Astrocyte (in vitro differentiated cells and primary cell): ENCODE data around the gene MRPL10. TPM values are rescaled to one million over a fixed set of nuclear protein-coding genes. Genes with fewer than 3 reads are reported as not detected.

Source experiments
- DNase-seq: peaks from one replicate; pipeline ENCODE4 v3.0.0-alpha.2; 2010; ENCODE audit warnings: low read depth
- FAIRE-seq: peaks from 2 replicates; lab custom pipeline; 2011; peaks lifted over from hg19 to GRCh38; lab: Jason Lieb, UNC
- H2AFZ ChIP-seq: 2 replicates; pipeline ENCODE4 v1.6.0; 2012; ENCODE audit warnings: low read depth, low read length, inconsistent platforms
- H3K27ac ChIP-seq: 2 replicates; pipeline ENCODE4 v1.5.1; 2011; ENCODE audit warnings: low read depth, low read length, inconsistent platforms
- H3K27me3 ChIP-seq: 2 replicates; pipeline ENCODE4 v1.6.0; 2011; ENCODE audit warnings: low read length, inconsistent platforms; ENCODE audit not compliant: insufficient read depth
- H3K36me3 ChIP-seq: 2 replicates; pipeline ENCODE4 v1.5.1; 2011; ENCODE audit warnings: low read length, inconsistent platforms; ENCODE audit not compliant: insufficient read depth
- H3K4me1 ChIP-seq: 2 replicates; pipeline ENCODE4 v1.5.1; 2011; ENCODE audit warnings: low read length, inconsistent platforms; ENCODE audit not compliant: insufficient read depth
- H3K4me2 ChIP-seq: 2 replicates; pipeline ENCODE4 v1.6.0; 2012; ENCODE audit warnings: low read length, inconsistent platforms
- H3K4me3 ChIP-seq: 2 replicates; pipeline ENCODE4 v1.5.1; 2011; ENCODE audit warnings: low read depth, mild to moderate bottlenecking, low read length, inconsistent platforms; ENCODE audit not compliant: insufficient read depth
- H3K79me2 ChIP-seq: 2 replicates; pipeline ENCODE4 v1.6.0; 2012; ENCODE audit warnings: mild to moderate bottlenecking, low read length, inconsistent platforms; ENCODE audit not compliant: insufficient read depth
- H3K9ac ChIP-seq: 2 replicates; pipeline ENCODE4 v1.6.0; 2012; ENCODE audit warnings: mild to moderate bottlenecking, low read length, inconsistent platforms
- H3K9me3 ChIP-seq: 2 replicates; pipeline ENCODE4 v1.5.1; 2012; ENCODE audit warnings: low read depth, mild to moderate bottlenecking, low read length, inconsistent platforms; ENCODE audit not compliant: insufficient read depth
- H4K20me1 ChIP-seq: 2 replicates; pipeline ENCODE4 v1.6.0; 2012; ENCODE audit warnings: low read length, inconsistent platforms; ENCODE audit not compliant: insufficient read depth
- H3K27ac Mint-ChIP-seq: one replicate; pipeline ENCODE4 v1.8.0; 2021; ENCODE audit warnings: mild to moderate bottlenecking, mixed read lengths; ENCODE audit not compliant: unreplicated experiment
- H3K27me3 Mint-ChIP-seq: one replicate; pipeline ENCODE4 v1.8.0; 2021; ENCODE audit warnings: low read depth, mixed read lengths; ENCODE audit not compliant: unreplicated experiment
- H3K36me3 Mint-ChIP-seq: one replicate; pipeline ENCODE4 v1.8.0; 2021; ENCODE audit warnings: low read depth, mixed read lengths; ENCODE audit not compliant: unreplicated experiment
- H3K4me1 Mint-ChIP-seq: one replicate; pipeline ENCODE4 v1.8.0; 2021; ENCODE audit warnings: low read depth, mixed read lengths; ENCODE audit not compliant: unreplicated experiment
- H3K4me3 Mint-ChIP-seq: one replicate; pipeline ENCODE4 v1.8.0; 2021; ENCODE audit warnings: mild to moderate bottlenecking, moderate library complexity, mixed read lengths; ENCODE audit not compliant: unreplicated experiment
- H3K9me3 Mint-ChIP-seq: one replicate; pipeline ENCODE4 v1.8.0; 2021; ENCODE audit warnings: mild to moderate bottlenecking, mixed read lengths; ENCODE audit not compliant: unreplicated experiment
- CTCF ChIP-seq: IDR thresholded peaks from 2 replicates; pipeline ENCODE4 v1.5.1; 2011; ENCODE audit warnings: low read depth, mild to moderate bottlenecking, inconsistent platforms, low read length, moderate library complexity; ENCODE audit not compliant: insufficient read depth
- EZH2 ChIP-seq: IDR thresholded peaks from 2 replicates; pipeline ENCODE4 v1.6.1; 2012; ENCODE audit warnings: mild to moderate bottlenecking, low read length, inconsistent platforms; ENCODE audit not compliant: insufficient read depth
- total RNA-seq: library from RNA; stranded (reverse); gene quantifications from 2 replicates; pipeline ENCODE4 v1.2.1, GENCODE V29; 2021

The MRPL10 gene
- total RNA-seq, 1 donor from 2014 or later = 33.2 TPM

- no peak for DNase-seq
- no peak overlapping the region for H3K4me2 ChIP-seq
- H3K4me1 Mint-ChIP-seq = peaks cover 21% of the 10 kb centered on the region
- H3K27ac Mint-ChIP-seq = no peak overlapping the region
- no peak overlapping the region for H3K9ac ChIP-seq
- H3K27ac ChIP-seq = no peak overlapping the region
- no peak for TF ChIP-seq EZH2
- no peak for TF ChIP-seq CTCF
- H3K4me1 ChIP-seq = peaks cover 18% of the 10 kb centered on the region
- H4K20me1 ChIP-seq = no peaks in the 10 kb centered on the region
- H3K27me3 Mint-ChIP-seq = peaks cover 14% of the 10 kb centered on the region
- no peak overlapping the region for H2AFZ ChIP-seq
- H3K4me3 Mint-ChIP-seq = no peak overlapping the region
- peaks cover 20% of the 10 kb centered on the region for H3K27me3 ChIP-seq
- no peak overlapping the region for H3K4me3 ChIP-seq
- no peaks in the 10 kb centered on the region for H3K9me3 Mint-ChIP-seq
- no peaks in the 10 kb centered on the region for H3K36me3 ChIP-seq
- H3K79me2 ChIP-seq = no peaks in the 10 kb centered on the region
- no peak for FAIRE-seq
- no peaks in the 10 kb centered on the region for H3K9me3 ChIP-seq
- no peaks in the 10 kb centered on the region for H3K36me3 Mint-ChIP-seq
These were observed 46.2 kb upstream of the MRPL10 start for GRCh38 chr17:47877368-47878034.

GRCh38 chr17:47875011-47875985 lies 44.0 kb upstream of the MRPL10 start:
- H3K4me1 ChIP-seq = peaks cover 19% of the 10 kb centered on the region
- no peaks in the 10 kb centered on the region for H3K79me2 ChIP-seq
- no peaks in the 10 kb centered on the region for H3K9me3 Mint-ChIP-seq
- H3K4me2 ChIP-seq = no peak overlapping the region
- no peaks in the 10 kb centered on the region for H3K9me3 ChIP-seq
- H3K36me3 ChIP-seq = no peaks in the 10 kb centered on the region
- peaks cover 40% of the 10 kb centered on the region for H3K27me3 ChIP-seq
- FAIRE-seq = no peak
- no peak overlapping the region for H3K9ac ChIP-seq
- peaks cover 22% of the 10 kb centered on the region for H3K27me3 Mint-ChIP-seq
- H4K20me1 ChIP-seq = no peaks in the 10 kb centered on the region
- no peak overlapping the region for H2AFZ ChIP-seq
- peak overlapping the region; percentile 3 for H3K27ac Mint-ChIP-seq
- peaks cover 2% of the 10 kb centered on the region for H3K36me3 Mint-ChIP-seq
- peaks cover 27% of the 10 kb centered on the region for H3K4me1 Mint-ChIP-seq
- no peak overlapping the region for H3K4me3 ChIP-seq
- TF ChIP-seq CTCF = no peak
- TF ChIP-seq EZH2 = no peak
- no peak overlapping the region for H3K4me3 Mint-ChIP-seq
- DNase-seq = no peak
- no peak overlapping the region for H3K27ac ChIP-seq
